Measurements from ENCODE around the gene GPRIN1.
A peak's percentile ranks its signal among the peaks of the same experiment; 100 is the strongest.

GPRIN1 gene

GRCh38 chr5:176643491-176644219 is 33.7 kb upstream of the GPRIN1 start:
- DNase-seq (ENCODE audit: low spot score): no peak

DNA sequence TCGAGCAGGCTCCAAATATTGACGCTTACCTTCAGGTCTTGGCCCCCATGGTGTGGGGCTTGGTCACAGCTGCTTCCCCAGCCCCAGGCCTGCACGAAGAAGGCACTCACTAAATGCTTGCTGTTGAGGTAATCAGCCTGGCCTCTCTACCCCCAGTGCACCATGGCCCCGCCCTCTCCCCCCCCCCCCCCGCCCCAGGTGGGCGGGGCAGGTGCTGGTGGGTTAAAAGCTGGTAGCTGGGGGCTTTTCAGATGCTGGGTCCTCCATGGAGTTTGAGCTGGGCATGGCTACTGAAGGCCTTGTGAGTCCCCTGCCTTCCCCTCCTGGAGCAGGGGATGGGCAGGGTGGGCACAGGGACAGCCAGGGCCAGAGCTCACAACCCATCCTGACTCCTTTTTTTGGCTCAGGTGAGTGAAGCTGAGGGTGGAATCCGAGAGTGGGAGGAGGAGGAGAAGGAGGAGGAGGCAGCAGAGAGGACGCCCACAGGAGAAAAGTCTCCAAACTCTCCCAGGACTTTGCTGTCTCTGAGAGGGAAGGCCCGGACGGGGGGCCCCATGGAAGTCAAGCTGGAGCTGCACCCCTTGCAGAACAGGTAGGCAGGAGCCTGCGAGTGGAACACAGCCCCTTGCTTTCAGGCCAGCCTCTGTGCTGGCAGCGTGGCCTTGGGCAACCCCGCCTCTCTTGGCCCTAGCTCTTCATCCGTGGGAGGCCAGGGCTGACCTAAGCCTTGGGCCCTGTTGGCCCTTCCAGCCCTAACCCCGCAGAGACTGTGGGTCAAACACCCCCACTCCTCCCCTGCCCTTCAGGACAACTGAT is 32.9 kb upstream of the GPRIN1 start:
- DNase-seq (ENCODE audit: low spot score): no peak

DNA sequence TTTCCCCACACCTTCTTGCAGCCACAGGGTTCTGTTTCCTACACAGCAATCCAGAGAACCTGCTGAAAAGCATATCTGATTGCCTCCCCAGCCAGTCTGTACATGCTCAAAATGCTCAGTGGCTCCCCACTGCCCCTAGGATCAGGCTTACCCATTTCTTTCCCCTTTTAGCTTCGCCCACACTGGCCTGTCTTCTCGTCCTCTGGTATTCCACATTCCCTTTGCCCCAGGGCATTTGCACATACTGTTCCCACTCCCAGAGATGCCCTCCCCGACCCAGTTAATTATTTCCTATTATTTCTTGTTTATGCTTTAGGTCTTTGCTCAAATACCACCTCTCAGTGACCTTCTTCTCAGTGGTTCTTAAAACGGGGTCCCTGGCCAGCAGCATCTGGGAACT is 30.7 kb upstream of the GPRIN1 start:
- no peak for DNase-seq (ENCODE audit: low spot score)

DNA sequence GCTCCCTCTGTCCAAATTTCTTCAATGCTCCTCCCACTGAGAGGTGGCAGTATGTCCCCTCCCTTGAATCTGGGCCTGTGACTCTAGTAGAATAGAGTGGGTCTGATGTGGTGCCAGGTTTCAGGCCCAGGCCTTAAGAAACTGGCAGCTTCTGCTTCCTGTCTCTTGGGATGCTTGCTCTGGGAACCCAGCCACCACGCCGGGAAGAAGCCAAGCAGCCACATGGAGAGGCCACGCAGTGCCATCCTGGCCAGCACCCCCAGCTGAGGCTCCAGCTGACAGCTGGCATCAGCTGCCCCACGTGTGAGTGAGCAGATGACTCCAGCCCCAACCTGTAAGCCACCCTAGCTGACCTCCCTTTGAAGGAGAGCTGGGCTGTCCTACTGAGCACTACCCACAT is 30.0 kb upstream of the GPRIN1 start:
- DNase-seq (ENCODE audit: low spot score): peak; percentile 96

- no peak for DNase-seq (ENCODE audit: low spot score)
Observed at GRCh38 chr5:176639208-176639607, 29.3 kb upstream of the GPRIN1 start.

GRCh38 chr5:176638437-176638836 is 28.5 kb upstream of the GPRIN1 start:
- no peak for DNase-seq (ENCODE audit: low spot score)

DNA sequence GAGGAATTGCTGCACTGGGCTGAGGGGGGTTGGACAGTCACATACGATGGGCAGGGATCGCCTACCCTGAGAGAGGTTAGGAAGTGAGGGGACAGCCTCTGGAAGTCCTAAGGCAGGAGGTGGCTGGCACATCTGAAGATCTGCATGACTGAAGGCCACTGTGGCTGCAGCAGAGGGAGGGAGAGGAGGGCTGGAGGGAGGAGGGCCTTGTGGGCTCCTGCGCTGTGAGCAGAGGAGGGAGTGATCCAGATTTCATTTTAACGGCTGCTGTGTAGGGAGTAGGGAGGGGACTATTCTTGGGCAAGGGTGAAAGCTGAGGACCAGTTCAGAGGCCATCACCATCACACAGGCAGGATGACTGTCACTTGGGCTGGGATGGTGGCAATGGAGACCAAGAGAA is 27.6 kb upstream of the GPRIN1 start:
- no peak for DNase-seq (ENCODE audit: low spot score)

GRCh38 chr5:176636426-176636825 is 26.5 kb upstream of the GPRIN1 start:
- DNase-seq (ENCODE audit: low spot score): no peak

- DNase-seq (ENCODE audit: low spot score): no peak
Observed at GRCh38 chr5:176633598-176633997, 23.6 kb upstream of the GPRIN1 start.

GRCh38 chr5:176632745-176633144 is 22.8 kb upstream of the GPRIN1 start:
- peak; percentile 95 for DNase-seq (ENCODE audit: low spot score)

GRCh38 chr5:176631383-176632200 is 21.6 kb upstream of the GPRIN1 start:
- peak; percentile 85 for DNase-seq (ENCODE audit: low spot score)

- DNase-seq (ENCODE audit: low spot score): no peak
Observed at GRCh38 chr5:176630681-176631222, 20.8 kb upstream of the GPRIN1 start.

DNA sequence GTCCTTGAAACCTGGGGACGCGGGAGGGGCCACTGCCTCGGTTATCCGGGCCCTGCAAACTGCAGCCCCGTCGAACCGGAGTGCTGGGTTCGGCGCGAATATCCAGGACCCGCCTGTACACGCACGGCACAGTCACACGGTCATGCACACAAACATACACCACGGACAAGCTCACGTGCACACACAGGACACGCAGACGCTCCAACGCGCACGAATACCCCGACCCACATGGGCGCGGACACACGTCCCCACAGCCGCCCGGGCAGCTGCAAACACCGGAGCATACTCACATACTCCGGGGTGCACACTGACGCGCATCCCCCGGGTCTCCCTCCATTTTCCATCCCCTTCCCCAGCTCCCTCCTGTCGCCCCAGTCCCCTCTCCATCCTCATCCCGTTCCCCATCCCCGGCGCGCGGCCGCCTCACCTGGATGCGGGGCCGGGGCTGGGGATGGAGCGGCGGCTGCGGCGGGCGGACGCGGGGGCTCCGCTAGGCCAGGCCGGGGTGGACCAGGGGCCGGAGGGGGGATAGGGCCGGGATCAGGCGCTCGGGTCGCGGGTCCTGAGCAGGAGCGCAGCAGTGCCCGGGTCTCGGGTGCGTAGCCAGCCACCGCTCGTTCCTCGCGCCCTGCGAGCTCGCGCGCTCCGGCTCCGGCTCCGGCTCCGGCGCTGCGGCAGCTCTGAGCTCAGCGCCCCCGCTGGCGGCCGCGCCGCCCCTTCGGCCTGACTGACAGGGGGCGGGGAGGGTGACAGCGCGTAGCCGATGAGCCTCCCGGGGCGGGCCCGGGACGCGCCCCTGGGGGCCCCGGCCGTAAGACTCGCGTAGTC is 20.1 kb upstream of the GPRIN1 start, which contains the start of the genes EIF4E1B and SNCB:
Gene EIF4E1B (plus strand): TSS at position 823 of the 828 bp plus-strand sequence. CDS start 12,113 bp downstream, outside the sequence.
Gene SNCB (minus strand): TSS at position 682 of the 828 bp plus-strand sequence. CDS start 880 bp downstream, outside the sequence.
- DNase-seq (ENCODE audit: low spot score): peak; percentile 72

- DNase-seq (ENCODE audit: low spot score): no peak
Observed at GRCh38 chr5:176629317-176629852, 19.4 kb upstream of the GPRIN1 start.

DNA sequence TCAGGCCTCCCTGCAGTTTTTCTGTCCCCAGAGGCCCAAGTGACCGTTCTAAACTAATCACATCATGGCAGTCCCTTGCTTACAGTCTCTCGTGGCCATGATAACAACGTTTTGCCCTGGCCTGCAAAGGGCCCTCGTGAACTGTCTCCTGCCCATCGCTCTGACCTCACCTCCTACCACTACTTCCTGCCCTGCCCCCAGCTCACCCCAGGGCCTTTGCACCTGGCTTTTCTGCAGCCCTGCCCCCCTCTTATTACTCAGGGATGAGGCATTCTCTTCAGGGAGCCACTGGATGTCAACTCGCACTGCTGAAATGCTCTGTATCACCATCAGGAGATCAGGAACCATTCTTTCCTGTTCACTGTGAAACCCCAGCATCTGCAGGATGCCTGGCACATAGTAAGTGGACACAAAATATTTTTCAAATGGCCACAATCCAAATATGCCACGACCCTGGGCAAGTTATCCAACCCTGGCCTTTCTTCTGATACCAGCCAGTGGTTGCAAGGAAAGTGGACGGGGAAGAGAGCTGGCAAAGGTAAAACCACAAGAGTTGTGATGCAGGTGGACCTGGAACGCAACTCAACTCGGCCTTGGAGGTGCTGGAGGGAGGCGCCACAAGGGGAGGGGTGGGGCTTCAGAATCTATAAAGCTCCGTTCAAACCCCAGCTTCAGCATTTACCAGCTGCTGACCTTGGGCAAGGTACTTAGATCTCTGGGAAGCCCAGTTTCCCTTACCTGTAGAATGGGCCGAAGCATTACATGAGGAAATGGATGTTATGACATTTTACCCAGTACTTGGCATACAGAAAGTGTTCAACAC is 18.7 kb upstream of the GPRIN1 start:
- peak; percentile 70 for DNase-seq (ENCODE audit: low spot score)

DNA sequence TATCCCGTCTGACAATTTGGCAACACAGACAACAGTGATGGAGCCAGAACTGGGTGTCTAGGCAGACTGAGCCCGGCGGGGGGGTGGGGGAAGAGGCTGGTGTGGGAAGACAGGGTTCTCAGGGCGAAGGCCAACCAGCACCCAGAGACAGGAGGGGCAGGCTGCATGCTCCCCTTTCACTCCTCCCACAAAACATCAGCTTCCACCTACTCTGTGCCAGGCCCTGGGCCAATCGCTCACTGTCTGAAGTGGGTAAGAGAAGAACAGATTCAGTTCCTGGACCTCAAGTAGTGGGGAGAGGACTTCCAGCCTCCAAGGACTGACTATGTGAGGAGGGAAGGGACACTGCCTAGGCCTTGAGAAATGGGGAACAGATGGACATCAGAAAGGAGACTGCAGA is 17.6 kb upstream of the GPRIN1 start:
- DNase-seq (ENCODE audit: low spot score): no peak

- no peak for DNase-seq (ENCODE audit: low spot score)
Observed at GRCh38 chr5:176626876-176627236, 16.9 kb upstream of the GPRIN1 start.

DNA sequence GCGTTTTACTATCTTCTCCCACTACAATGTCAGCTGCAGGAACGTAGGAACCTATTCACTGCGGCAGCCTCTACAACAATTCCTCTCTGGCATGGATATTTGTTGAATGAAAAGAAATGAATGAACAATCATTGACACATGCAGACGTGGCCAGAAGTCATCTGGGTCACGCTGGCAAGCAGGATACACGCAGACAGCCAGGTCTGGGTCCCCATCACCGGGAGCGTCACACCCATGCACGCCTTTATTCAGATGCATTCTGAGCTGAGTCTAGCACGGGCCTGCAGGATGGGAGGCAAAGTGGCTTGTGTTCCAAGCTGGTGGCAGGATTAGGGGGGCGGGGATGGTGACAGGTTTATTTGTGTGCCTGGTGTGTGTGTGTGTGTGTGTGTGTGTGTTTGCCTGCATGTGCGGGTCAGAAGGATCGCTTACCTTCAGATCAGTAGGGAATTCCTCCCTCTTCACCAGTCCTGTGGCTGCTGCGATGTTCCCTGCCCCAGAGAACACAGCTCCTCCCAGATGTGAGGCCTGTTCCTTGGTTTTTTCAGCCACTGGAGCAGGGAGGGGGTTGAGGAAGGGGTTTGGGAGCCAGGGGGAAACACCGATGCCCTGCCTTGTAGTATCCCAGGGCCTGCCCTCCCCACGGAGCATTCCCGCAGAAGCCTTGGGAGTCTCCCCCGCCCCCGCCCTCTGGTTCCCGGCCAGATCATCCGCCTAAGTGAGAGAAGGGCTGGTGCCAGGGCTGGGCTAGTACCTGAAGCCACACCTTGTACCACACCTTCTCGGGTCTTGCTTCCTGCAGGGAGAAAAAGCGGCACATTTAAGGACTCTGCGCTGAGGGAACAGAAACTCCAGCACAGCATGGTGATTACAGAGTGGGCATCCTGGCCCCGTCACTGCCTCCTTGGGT is 16.3 kb upstream of the GPRIN1 start:
- DNase-seq (ENCODE audit: low spot score): no peak

GRCh38 chr5:176625512-176625911 is 15.6 kb upstream of the GPRIN1 start:
- no peak for DNase-seq (ENCODE audit: low spot score)

All from cerebellar cortex (tissue), 1 donor.